HEK293 (cell line): ENCODE data around the gene DIDO1.

Experiments used
- CTCF ChIA-PET: fragments of 350-600 bp; formaldehyde crosslinking; extraction: SDS; loops from one replicate; lab custom pipeline; 2021; ENCODE audit warnings: antibody characterized with exemption; lab: Yijun Ruan, JAX
- POLR2A ChIA-PET: fragments of 300-600 bp; formaldehyde crosslinking; extraction: SDS; loops from one replicate; lab custom pipeline; 2020; ENCODE audit warnings: antibody characterized with exemption, inconsistent platforms; lab: Yijun Ruan, JAX
- H3K27ac ChIP-seq: fragments of 200-500 bp; sonication (Bioruptor generic); 2 replicates; pipeline ENCODE4 v1.5.1; 2014; ENCODE audit warnings: low read depth, low read length, control low read depth, inconsistent platforms; ENCODE audit errors: extremely low read depth
- H3K36me3 ChIP-seq, 2 experiments: fragments of 200-500 bp in 1 of 2; sonication (Bioruptor generic) in 1 of 2; 1 replicate in 1 of 2; 2 replicates in 1 of 2; pipeline ENCODE4 v1.5.1; 2014 to 2017; ENCODE audit warnings: inconsistent platforms in 2 of 2, low read length in 2 of 2; ENCODE audit not compliant: control insufficient read depth in 2 of 2, insufficient read depth in 1 of 2
- H3K4me1 ChIP-seq: fragments of 200-500 bp; sonication (Bioruptor generic); 2 replicates; pipeline ENCODE4 v1.5.1; 2014; ENCODE audit warnings: mild to moderate bottlenecking, low read length, inconsistent platforms; ENCODE audit not compliant: control insufficient read depth, insufficient read depth
- H3K4me3 ChIP-seq: 2 replicates; pipeline ENCODE4 v1.5.1; 2011; ENCODE audit warnings: low read depth, mild to moderate bottlenecking, control low read depth, low read length, moderate library complexity
- H3K9me3 ChIP-seq: fragments of 200-500 bp; sonication (Bioruptor generic); 2 replicates; pipeline ENCODE4 v1.5.1; 2014; ENCODE audit warnings: low read depth, low read length, inconsistent platforms; ENCODE audit not compliant: control insufficient read depth, insufficient read depth
- BCL11A ChIP-seq: fragments of 450-650 bp; formaldehyde crosslinking; IDR thresholded peaks from 2 replicates; pipeline ENCODE4 v1.5.1; 2016; ENCODE audit warnings: low read depth, missing biosample characterization, missing genetic modification characterization
- GLIS1 ChIP-seq: fragments of 450-650 bp; formaldehyde crosslinking; IDR thresholded peaks from 2 replicates; pipeline ENCODE4 v1.5.1; 2016; ENCODE audit warnings: missing biosample characterization, missing genetic modification characterization
- HOXD13 ChIP-seq: sonication (generic); formaldehyde crosslinking; IDR thresholded peaks from 2 replicates; pipeline ENCODE4 v1.8.0; 2022; ENCODE audit warnings: missing genetic modification reagents, borderline replicate concordance
- IKZF3 ChIP-seq: fragments of 450-650 bp; IDR thresholded peaks from 2 replicates; pipeline ENCODE4 v1.5.0; 2018; ENCODE audit warnings: missing biosample characterization, mild to moderate bottlenecking, missing genetic modification characterization, moderate library complexity
- KLF1 ChIP-seq: fragments of 450-650 bp; formaldehyde crosslinking; IDR thresholded peaks from 2 replicates; pipeline ENCODE4 v1.5.1; 2016; ENCODE audit warnings: missing biosample characterization, missing genetic modification characterization
- KLF16 ChIP-seq: fragments of 450-650 bp; formaldehyde crosslinking; IDR thresholded peaks from 2 replicates; pipeline ENCODE4 v1.5.1; 2017; ENCODE audit warnings: missing biosample characterization, missing genetic modification characterization
- RBAK ChIP-seq: fragments of 450-650 bp; formaldehyde crosslinking; IDR thresholded peaks from 2 replicates; pipeline ENCODE4 v1.5.1; 2016; ENCODE audit warnings: missing biosample characterization, missing genetic modification characterization
- SCRT1 ChIP-seq: fragments of 450-650 bp; formaldehyde crosslinking; IDR thresholded peaks from 2 replicates; pipeline ENCODE4 v1.5.1; 2016; ENCODE audit warnings: missing biosample characterization, missing genetic modification characterization, borderline replicate concordance
- SP2 ChIP-seq: fragments of 450-650 bp; formaldehyde crosslinking; IDR thresholded peaks from 2 replicates; pipeline ENCODE4 v1.5.1; 2016; ENCODE audit warnings: missing biosample characterization, missing genetic modification characterization
- TCF7L2 ChIP-seq: IDR thresholded peaks from 2 replicates; pipeline ENCODE4 v1.6.1; 2011; ENCODE audit warnings: low read depth, mild to moderate bottlenecking, inconsistent platforms, low read length, moderate library complexity, borderline replicate concordance
- ZBTB20 ChIP-seq: fragments of 450-650 bp; formaldehyde crosslinking; IDR thresholded peaks from 2 replicates; pipeline ENCODE4 v1.5.1; 2016; ENCODE audit warnings: missing biosample characterization, missing genetic modification characterization
- ZBTB7A ChIP-seq: fragments of 450-650 bp; formaldehyde crosslinking; IDR thresholded peaks from 2 replicates; pipeline ENCODE4 v1.5.1; 2016; ENCODE audit warnings: low read depth, missing biosample characterization, missing genetic modification characterization
- ZFP69B ChIP-seq: fragments of 450-650 bp; formaldehyde crosslinking; IDR thresholded peaks from 2 replicates; pipeline ENCODE4 v1.5.1; 2016; ENCODE audit warnings: missing biosample characterization, missing genetic modification characterization
- ZNF148 ChIP-seq: fragments of 450-650 bp; formaldehyde crosslinking; IDR thresholded peaks from 2 replicates; pipeline ENCODE4 v1.5.0; 2017; ENCODE audit warnings: missing biosample characterization, missing genetic modification characterization, borderline replicate concordance
- ZNF16 ChIP-seq: fragments of 450-650 bp; formaldehyde crosslinking; IDR thresholded peaks from 2 replicates; pipeline ENCODE4 v1.5.1; 2016; ENCODE audit warnings: low read depth, missing biosample characterization, missing genetic modification characterization
- ZNF184 ChIP-seq: fragments of 450-650 bp; IDR thresholded peaks from 2 replicates; pipeline ENCODE4 v1.5.1; 2018; ENCODE audit warnings: missing biosample characterization, mild to moderate bottlenecking, missing genetic modification characterization
- ZNF223 ChIP-seq: fragments of 450-650 bp; formaldehyde crosslinking; IDR thresholded peaks from 2 replicates; pipeline ENCODE4 v1.5.1; 2016; ENCODE audit warnings: missing biosample characterization, missing genetic modification characterization
- ZNF248 ChIP-seq: fragments of 450-650 bp; formaldehyde crosslinking; IDR thresholded peaks from 2 replicates; pipeline ENCODE4 v1.5.1; 2017; ENCODE audit warnings: missing biosample characterization, missing genetic modification characterization
- ZNF335 ChIP-seq: fragments of 450-650 bp; formaldehyde crosslinking; conservative IDR thresholded peaks from 2 replicates; pipeline ENCODE4 v1.5.1; 2016; ENCODE audit warnings: missing biosample characterization, missing genetic modification characterization
- ZNF48 ChIP-seq: fragments of 450-650 bp; formaldehyde crosslinking; IDR thresholded peaks from 2 replicates; pipeline ENCODE4 v1.5.1; 2016; ENCODE audit warnings: missing biosample characterization, missing genetic modification characterization
- ZNF501 ChIP-seq: fragments of 450-650 bp; formaldehyde crosslinking; IDR thresholded peaks from 2 replicates; pipeline ENCODE4 v1.5.1; 2016; ENCODE audit warnings: missing biosample characterization, missing genetic modification characterization
- ZNF514 ChIP-seq: fragments of 450-650 bp; formaldehyde crosslinking; IDR thresholded peaks from 2 replicates; pipeline ENCODE4 v1.5.1; 2016; ENCODE audit warnings: missing biosample characterization, missing genetic modification characterization
- ZNF571 ChIP-seq: fragments of 450-650 bp; formaldehyde crosslinking; IDR thresholded peaks from 2 replicates; pipeline ENCODE4 v1.5.0; 2017; ENCODE audit warnings: missing biosample characterization, missing genetic modification characterization
- ZNF596 ChIP-seq: fragments of 450-650 bp; IDR thresholded peaks from 2 replicates; pipeline ENCODE4 v1.5.0; 2018; ENCODE audit warnings: missing biosample characterization, mild to moderate bottlenecking, missing genetic modification characterization, moderate library complexity
- ZNF707 ChIP-seq: fragments of 450-650 bp; formaldehyde crosslinking; IDR thresholded peaks from 2 replicates; pipeline ENCODE4 v1.5.1; 2016; ENCODE audit warnings: missing biosample characterization, missing genetic modification characterization
- ZNF747 ChIP-seq: fragments of 450-650 bp; formaldehyde crosslinking; IDR thresholded peaks from 2 replicates; pipeline ENCODE4 v1.5.1; 2016; ENCODE audit warnings: missing biosample characterization, missing genetic modification characterization
- ZNF791 ChIP-seq: fragments of 450-650 bp; formaldehyde crosslinking; IDR thresholded peaks from 2 replicates; pipeline ENCODE4 v1.5.1; 2016; ENCODE audit warnings: missing biosample characterization, missing genetic modification characterization
- ZNF830 ChIP-seq: fragments of 450-650 bp; IDR thresholded peaks from 2 replicates; pipeline ENCODE4 v1.5.0; 2018; ENCODE audit warnings: missing biosample characterization, missing genetic modification characterization, low read depth, mild to moderate bottlenecking, moderate library complexity
- ZNF843 ChIP-seq: fragments of 450-650 bp; formaldehyde crosslinking; IDR thresholded peaks from 2 replicates; pipeline ENCODE4 v1.5.1; 2016; ENCODE audit warnings: missing biosample characterization, missing genetic modification characterization
- TF ChIP-seq, protein P1 (sequence below): fragments of 450-650 bp; formaldehyde crosslinking; IDR thresholded peaks from 2 replicates; pipeline ENCODE4 v1.5.1; 2016; ENCODE audit warnings: missing biosample characterization, missing genetic modification characterization

The DIDO1 gene

DNA sequence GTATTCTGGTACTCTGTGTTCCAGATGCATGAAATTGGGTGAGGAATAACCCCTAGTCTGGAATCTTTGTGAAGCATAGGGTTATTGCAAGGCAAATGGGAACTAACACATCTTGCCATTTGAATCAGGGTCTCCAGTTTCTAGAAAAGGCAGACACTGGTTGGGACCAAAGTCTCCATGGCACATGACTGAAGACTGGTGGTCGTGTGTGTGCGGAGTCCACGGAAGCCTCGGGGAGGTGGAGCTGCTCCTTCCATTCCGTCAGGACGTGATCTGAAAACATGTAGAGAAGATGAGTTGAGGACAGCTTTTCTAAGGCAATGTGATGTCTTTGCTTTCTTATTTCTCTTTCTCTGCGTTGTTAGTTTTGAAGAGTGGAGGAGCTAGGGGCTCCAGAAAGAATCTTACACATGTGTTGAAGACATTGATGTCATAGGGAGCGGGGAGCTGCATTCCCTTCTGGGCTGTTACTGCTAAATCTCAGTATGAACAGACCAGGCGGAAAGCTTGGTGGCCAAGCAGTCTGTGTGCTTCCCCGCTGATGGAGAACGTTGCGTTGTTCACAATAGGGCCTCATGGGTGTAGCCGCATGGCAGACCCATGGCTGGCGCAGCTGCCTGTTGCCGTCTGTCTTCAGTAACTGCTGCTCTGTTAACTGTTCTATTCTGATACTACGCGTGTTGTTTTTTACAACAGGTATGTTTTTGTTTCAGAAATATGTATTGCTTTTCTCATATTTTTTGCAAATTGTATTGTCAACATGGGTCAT lies 21.4 kb upstream of the DIDO1 start:
- peaks cover 0 to 79% of the 10 kb centered on the region in 2 experiments; a peak in 2 of 3 replicates for H3K36me3 ChIP-seq
- no peaks in the 10 kb centered on the region for H3K4me1 ChIP-seq
- TF ChIP-seq ZFP69B (tag by site-specific recombination) = no peak
- TF ChIP-seq ZNF148 (tag by site-specific recombination) = no peak
- TF ChIP-seq ZNF335 (tag by site-specific recombination) = no peak
- no peak for TF ChIP-seq ZNF184 (tag by site-specific recombination)
- no peak for TF ChIP-seq ZBTB7A (tag by site-specific recombination)
- no peak for TF ChIP-seq TCF7L2
- TF ChIP-seq, protein P1, sequence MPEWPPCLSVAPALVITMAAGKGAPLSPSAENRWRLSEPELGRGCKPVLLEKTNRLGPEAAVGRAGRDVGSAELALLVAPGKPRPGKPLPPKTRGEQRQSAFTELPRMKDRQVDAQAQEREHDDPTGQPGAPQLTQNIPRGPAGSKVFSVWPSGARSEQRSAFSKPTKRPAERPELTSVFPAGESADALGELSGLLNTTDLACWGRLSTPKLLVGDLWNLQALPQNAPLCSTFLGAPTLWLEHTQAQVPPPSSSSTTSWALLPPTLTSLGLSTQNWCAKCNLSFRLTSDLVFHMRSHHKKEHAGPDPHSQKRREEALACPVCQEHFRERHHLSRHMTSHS (tag by site-specific recombination) = no peak
- no peak for TF ChIP-seq ZNF571 (tag by site-specific recombination)
- no peak for TF ChIP-seq ZNF791
- TF ChIP-seq, all 188 proteins: peak for 0
- POLR2A ChIA-PET = interaction anchor here (1.2 kb wide), 1 partner anchor 12 kb away, joined by 3 read pairs; no protein-coding TSS in a partner anchor
- CTCF ChIA-PET = interaction anchor here (0.6 to 1.8 kb wide), 4 partner anchors 9 to 72 kb away, joined by 3 to 4 read pairs (median 4); partner anchors contain the start of gene GID8
- H3K27ac ChIP-seq = no peak overlapping the region
- no peaks in the 10 kb centered on the region for H3K9me3 ChIP-seq
- no peak overlapping the region for H3K4me3 ChIP-seq

- ChIA-PET POLR2A (no interaction called here), CTCF (interaction anchor here (0.6 to 1.8 kb wide), 2 partner anchors 9 to 71 kb away, joined by 3 to 4 read pairs; partner anchors contain the start of gene GID8)
- Histone ChIP-seq H3K27ac (no peak overlapping the region), H3K4me3 (no peak overlapping the region), H3K9me3 (no peaks in the 10 kb centered on the region), H3K36me3 (peaks cover 0 to 86% of the 10 kb centered on the region in 2 experiments; a peak in 2 of 3 replicates), H3K4me1 (no peaks in the 10 kb centered on the region)
- TF ChIP-seq ZNF223 (tag by site-specific recombination) (no peak), ZNF514 (tag by site-specific recombination) (no peak), KLF1 (tag by site-specific recombination) (no peak), SCRT1 (tag by site-specific recombination) (no peak)
These were observed 20.6 kb upstream of the DIDO1 start for GRCh38 chr20:62946918-62947317.

DNA sequence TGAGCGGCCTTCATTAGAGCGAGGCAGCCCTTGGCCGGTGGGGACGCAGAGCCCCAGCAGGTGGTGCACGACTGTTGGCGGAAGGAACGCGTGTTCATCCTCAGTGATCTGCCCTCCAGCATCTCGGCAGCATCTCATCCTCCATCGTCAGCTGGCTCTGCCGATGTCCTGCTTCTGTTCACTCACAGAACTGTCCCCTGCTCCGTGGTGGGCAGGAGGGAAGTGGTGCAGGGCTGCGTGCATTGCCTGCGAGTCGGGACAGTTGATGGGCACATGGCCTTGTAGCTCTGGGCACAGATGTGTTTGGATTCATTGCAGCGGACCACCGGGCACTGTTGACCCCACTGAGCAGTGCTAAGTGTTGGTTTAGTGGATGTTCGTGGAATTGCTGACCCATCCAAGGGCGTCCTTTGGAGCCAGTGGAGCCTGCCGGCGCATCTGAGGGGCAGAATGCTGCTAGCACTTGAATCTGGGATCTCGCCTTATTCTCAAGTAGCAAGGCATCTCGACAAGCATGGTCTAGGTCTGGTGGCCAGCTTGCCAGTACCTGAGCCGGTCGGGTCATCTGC lies 19.6 kb upstream of the DIDO1 start:
- POLR2A ChIA-PET = no interaction called here
- peaks cover 0 to 97% of the 10 kb centered on the region in 2 experiments for H3K36me3 ChIP-seq
- TF ChIP-seq BCL11A (tag by site-specific recombination) (no peak), KLF16 (tag by site-specific recombination) (no peak), IKZF3 (tag by site-specific recombination) (no peak), ZNF48 (tag by site-specific recombination) (no peak), ZNF843 (tag by site-specific recombination) (no peak), ZNF707 (tag by site-specific recombination) (no peak), ZNF830 (tag by site-specific recombination) (no peak), HOXD13 (CRISPR knock-in tag) (no peak), ZBTB20 (no peak), GLIS1 (tag by site-specific recombination) (no peak), SP2 (tag by site-specific recombination) (no peak), ZNF596 (tag by site-specific recombination) (no peak), ZNF501 (tag by site-specific recombination) (no peak), ZNF248 (no peak), ZNF747 (tag by site-specific recombination) (no peak), ZNF16 (tag by site-specific recombination) (no peak), RBAK (tag by site-specific recombination) (no peak)

More for the DNA sequence above, 19.6 kb upstream of the DIDO1 start:
- no peaks in the 10 kb centered on the region for H3K9me3 ChIP-seq
- CTCF ChIA-PET = interaction anchor here (0.7 to 1.8 kb wide), 2 partner anchors 8 to 25 kb away, joined by 3 to 4 read pairs; partner anchors contain the start of gene GID8
- H3K4me3 ChIP-seq = no peak overlapping the region
- H3K27ac ChIP-seq = no peak overlapping the region
- no peaks in the 10 kb centered on the region for H3K4me1 ChIP-seq
